ENCODE measurements around the gene TCF20. TPM values are rescaled to one million over a fixed set of nuclear protein-coding genes. Genes with fewer than 3 reads are reported as not detected.

The TCF20 gene
- total RNA-seq, 2 experiments from 2014 or later: 64.1 to 68.3 TPM

DNA sequence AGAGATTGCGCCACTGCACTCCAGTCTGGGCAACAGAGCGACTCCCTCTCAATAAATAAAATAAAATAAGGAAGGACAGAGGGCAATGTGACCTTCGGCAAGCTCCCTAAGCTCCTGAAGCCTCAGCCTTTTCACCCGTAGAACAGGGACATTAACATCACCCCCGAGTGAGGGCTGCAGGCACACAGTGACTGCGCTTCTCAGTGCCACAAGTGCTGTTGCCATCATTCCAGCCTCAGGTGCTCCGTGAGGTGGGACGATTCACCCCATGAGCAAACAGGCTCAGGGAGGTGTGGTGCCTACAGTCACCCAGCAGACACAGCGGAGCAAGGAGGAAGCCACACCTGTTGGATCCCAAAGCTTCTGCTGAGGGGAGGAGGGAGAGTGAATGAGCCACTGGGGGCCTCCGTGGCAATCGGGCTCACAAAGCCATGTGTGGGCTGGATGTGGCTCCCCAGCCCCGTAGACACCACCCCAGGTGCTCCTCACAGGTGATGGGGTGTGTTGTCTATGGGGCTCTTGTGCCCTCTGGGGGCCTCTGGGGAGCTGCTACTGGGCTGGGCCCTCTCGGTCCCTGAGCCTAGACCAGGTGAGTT is 9.1 kb upstream of the TCF20 start:
- no peak overlapping the region for H3K27ac Mint-ChIP-seq
- H3K36me3 Mint-ChIP-seq (ENCODE audit: low read depth): peaks cover 2% of the 10 kb centered on the region
- peaks cover 6% of the 10 kb centered on the region for H3K27me3 Mint-ChIP-seq
- no peak for ATAC-seq
- CTCF ChIA-PET: interaction anchor here (0.7 kb wide), 1 partner anchor 552 kb away, joined by 3 read pairs; no protein-coding TSS in a partner anchor
- H3K4me1 Mint-ChIP-seq: peaks cover 8% of the 10 kb centered on the region
- H3K4me3 Mint-ChIP-seq: no peak overlapping the region
- POLR2A ChIA-PET: no interaction called here
- intact Hi-C loops (cut with DNase I, micrococcal nuclease): no loop called here
- DNase-seq: no peak
- H3K9me3 Mint-ChIP-seq (ENCODE audit: low read depth): no peaks in the 10 kb centered on the region

DNA sequence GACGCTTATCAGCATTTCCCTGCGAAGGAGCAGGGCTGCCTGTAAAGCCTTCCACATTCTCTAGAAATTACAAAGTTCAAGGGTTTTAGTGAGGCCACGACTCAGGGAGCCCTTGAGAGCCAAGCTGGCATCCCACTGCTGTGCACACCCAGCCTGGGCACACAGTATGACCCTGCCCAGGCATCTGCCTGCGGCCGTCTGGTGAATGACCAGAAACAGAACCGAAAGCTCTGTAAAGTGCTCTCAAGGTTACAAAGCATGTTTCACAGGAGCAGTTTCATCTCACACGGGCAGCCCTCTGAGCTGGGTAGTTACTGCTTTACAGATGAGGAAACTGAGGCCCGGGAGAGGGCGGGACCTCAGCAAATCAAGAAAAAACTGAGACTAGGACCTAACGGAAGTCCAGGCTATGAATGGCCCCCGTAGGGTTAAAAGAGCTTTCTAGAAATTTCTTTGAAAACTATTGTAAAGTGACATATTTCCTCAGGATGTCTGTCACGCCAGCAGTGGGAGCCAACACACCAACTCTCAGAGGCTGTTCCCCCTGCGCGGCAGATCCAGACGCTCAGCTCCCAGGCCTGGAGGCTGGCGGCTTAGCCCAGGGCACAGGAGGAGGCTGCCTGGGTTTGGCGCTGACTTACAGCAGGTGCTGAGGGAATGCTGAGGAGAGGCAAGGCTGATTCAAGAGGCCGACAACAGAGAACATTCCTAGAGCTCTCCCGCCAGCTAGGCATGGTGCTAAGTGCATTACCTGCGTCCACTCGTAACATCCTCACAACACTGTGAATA is 7.7 kb upstream of the TCF20 start:
- H3K4me3 Mint-ChIP-seq: no peak overlapping the region
- peaks cover 2% of the 10 kb centered on the region for H3K36me3 Mint-ChIP-seq (ENCODE audit: low read depth)
- DNase-seq: no peak
- no peaks in the 10 kb centered on the region for H3K9me3 Mint-ChIP-seq (ENCODE audit: low read depth)
- intact Hi-C loops (cut with DNase I, micrococcal nuclease): no loop called here
- peaks cover 3% of the 10 kb centered on the region for H3K27me3 Mint-ChIP-seq
- H3K4me1 Mint-ChIP-seq: peaks cover 2% of the 10 kb centered on the region
- no peak overlapping the region for H3K27ac Mint-ChIP-seq
- ATAC-seq: no peak
- ChIA-PET CTCF (interaction anchor here (0.7 kb wide), 1 partner anchor 771 kb away, joined by 3 read pairs; no protein-coding TSS in a partner anchor), POLR2A (no interaction called here)

DNA sequence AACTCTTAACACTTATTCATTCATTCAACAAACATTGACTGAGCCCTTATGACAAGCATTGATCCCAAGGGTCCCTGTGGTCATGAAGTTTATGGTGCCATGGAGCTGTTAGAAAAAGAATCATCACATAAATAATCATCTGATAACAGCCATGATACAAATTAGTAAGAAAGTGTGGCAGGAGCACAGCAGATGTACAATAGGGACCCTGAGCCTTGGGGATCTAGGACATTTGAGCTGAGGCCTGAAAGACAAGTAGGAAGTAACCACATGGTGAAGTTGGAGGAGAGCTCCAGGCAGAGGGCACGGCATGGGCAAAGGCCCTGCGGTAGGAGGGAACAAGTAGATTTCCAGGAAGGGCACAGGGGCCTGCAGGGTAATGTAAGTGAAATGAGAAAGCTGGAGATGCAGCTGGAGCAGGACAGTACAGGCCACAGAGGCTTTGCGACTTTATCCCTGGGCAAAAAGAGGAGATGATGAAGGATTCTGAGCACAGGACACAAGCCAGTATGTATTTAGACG is 6.8 kb upstream of the TCF20 start:
- ChIA-PET CTCF (no interaction called here), POLR2A (no interaction called here)
- intact Hi-C loops (cut with DNase I, micrococcal nuclease): no loop called here
- ATAC-seq (no peak), DNase-seq (no peak)
- Mint-ChIP-seq H3K27ac (no peak overlapping the region), H3K27me3 (no peaks in the 10 kb centered on the region), H3K9me3 (ENCODE audit: low read depth) (no peaks in the 10 kb centered on the region), H3K4me3 (no peak overlapping the region), H3K36me3 (ENCODE audit: low read depth) (peaks cover 2% of the 10 kb centered on the region), H3K4me1 (no peaks in the 10 kb centered on the region)

- intact Hi-C loops (cut with DNase I, micrococcal nuclease): no loop called here
- H3K27ac Mint-ChIP-seq: no peak overlapping the region
- no peaks in the 10 kb centered on the region for H3K4me1 Mint-ChIP-seq
- no peak overlapping the region for H3K4me3 Mint-ChIP-seq
- no peak for DNase-seq
- no peaks in the 10 kb centered on the region for H3K27me3 Mint-ChIP-seq
- peaks cover 2% of the 10 kb centered on the region for H3K36me3 Mint-ChIP-seq (ENCODE audit: low read depth)
- no peak for ATAC-seq
- H3K9me3 Mint-ChIP-seq (ENCODE audit: low read depth): no peaks in the 10 kb centered on the region
- ChIA-PET CTCF (no interaction called here), POLR2A (no interaction called here)
These were observed 5.5 kb upstream of the TCF20 start for GRCh38 chr22:42275970-42276369.

DNA sequence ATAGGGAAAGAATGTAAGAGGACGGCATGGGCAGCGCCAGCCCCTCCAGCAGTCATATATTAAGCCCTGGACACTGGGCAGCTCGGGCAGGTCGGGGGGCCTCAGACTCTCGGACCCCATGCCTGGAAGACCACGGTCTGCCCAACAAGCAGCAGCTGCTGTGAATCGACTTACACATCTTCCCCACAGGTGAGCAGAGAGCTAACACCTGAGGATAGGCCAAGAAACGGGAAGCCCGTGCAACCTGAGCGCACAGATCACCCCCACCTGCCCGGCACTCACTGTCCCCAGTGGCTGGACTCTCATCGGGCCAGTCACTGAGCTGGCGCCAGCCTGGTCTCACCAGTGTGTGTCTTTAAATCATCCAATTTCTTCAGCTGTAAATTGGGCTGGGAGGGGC is 4.7 kb upstream of the TCF20 start:
- Mint-ChIP-seq H3K9me3 (ENCODE audit: low read depth) (no peaks in the 10 kb centered on the region), H3K4me1 (no peaks in the 10 kb centered on the region), H3K36me3 (ENCODE audit: low read depth) (peaks cover 2% of the 10 kb centered on the region), H3K27me3 (no peaks in the 10 kb centered on the region), H3K27ac (no peak overlapping the region), H3K4me3 (no peak overlapping the region)
- ATAC-seq (no peak), DNase-seq (no peak)
- POLR2A ChIA-PET: no interaction called here
- intact Hi-C loops (cut with DNase I, micrococcal nuclease): no loop called here
- CTCF ChIA-PET: interaction anchor here (0.5 kb wide), 1 partner anchor 199 kb away, joined by 3 read pairs; no protein-coding TSS in a partner anchor

DNA sequence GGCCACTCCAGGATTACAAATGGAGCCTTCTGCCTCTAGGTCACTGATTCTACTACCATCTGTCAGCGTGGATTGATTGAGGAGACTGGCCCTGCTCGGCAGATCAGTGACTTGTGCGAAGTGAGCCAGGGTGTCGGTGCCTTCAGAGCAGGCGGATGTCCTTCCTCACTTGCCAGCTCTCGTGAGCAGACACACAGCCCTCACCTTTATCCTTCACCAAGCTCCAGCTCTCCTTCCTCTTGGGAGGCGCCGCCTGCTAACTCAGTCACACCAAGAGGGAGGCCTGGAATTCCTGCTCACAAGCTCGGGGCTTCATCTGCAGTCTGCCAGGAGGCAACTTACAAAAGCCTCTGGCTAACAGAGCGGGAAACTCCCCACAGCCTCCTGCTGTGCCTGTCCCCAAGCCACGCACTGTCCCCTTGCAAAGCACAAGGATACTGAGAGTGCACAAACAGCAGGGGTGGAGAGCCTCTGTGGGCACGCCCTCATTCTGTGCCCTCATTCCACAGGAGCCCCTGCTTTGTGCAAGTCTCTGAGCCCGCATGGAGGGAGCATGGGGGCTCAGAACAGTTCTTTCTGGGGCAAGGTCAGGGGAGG is 3.5 kb upstream of the TCF20 start:
- H3K36me3 Mint-ChIP-seq (ENCODE audit: low read depth): peaks cover 2% of the 10 kb centered on the region
- DNase-seq (no peak), ATAC-seq (no peak)
- ChIA-PET POLR2A (no interaction called here), CTCF (no interaction called here)
- H3K4me1 Mint-ChIP-seq: peaks cover 4% of the 10 kb centered on the region
- H3K27me3 Mint-ChIP-seq: no peaks in the 10 kb centered on the region
- no peak overlapping the region for H3K4me3 Mint-ChIP-seq
- no peak overlapping the region for H3K27ac Mint-ChIP-seq
- H3K9me3 Mint-ChIP-seq (ENCODE audit: low read depth): no peaks in the 10 kb centered on the region
- intact Hi-C loops (cut with DNase I, micrococcal nuclease): no loop called here

GRCh38 chr22:42272431-42272999 is 2.1 kb upstream of the TCF20 start:
- peaks cover 9% of the 10 kb centered on the region for H3K36me3 Mint-ChIP-seq (ENCODE audit: low read depth)
- DNase-seq: no peak
- H3K4me1 Mint-ChIP-seq: peaks cover 17% of the 10 kb centered on the region
- no peaks in the 10 kb centered on the region for H3K9me3 Mint-ChIP-seq (ENCODE audit: low read depth)
- no peak overlapping the region for H3K27ac Mint-ChIP-seq
- no peak overlapping the region for H3K4me3 Mint-ChIP-seq
- POLR2A ChIA-PET: no interaction called here
- CTCF ChIA-PET: no interaction called here
- intact Hi-C loops (cut with DNase I, micrococcal nuclease): no loop called here
- ATAC-seq: no peak
- H3K27me3 Mint-ChIP-seq: no peaks in the 10 kb centered on the region

DNA sequence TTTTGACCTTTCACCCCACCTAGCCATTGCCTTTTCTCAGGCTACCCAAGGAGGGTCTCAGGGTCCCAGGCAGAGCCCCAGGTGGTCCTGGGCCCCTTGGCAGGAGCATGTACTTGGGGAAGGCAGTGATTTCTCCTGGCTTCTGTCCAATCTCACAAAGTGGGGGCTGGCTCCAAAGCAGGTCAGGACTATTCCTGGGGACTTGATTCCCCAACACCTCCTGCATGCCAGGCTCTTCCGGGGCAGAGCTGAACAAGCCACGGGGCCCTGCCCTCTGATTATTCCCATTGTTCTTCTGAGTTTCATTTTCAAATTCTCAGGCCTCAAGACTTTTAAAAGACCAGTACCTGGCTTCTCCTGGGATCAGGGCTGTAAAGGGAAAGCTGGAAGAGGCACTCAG is 1.5 kb upstream of the TCF20 start:
- Mint-ChIP-seq H3K27me3 (no peaks in the 10 kb centered on the region), H3K27ac (no peak overlapping the region), H3K36me3 (ENCODE audit: low read depth) (peaks cover 7% of the 10 kb centered on the region), H3K9me3 (ENCODE audit: low read depth) (no peaks in the 10 kb centered on the region), H3K4me3 (peak overlapping the region; percentile 55), H3K4me1 (peaks cover 20% of the 10 kb centered on the region)
- CTCF ChIA-PET: no interaction called here
- POLR2A ChIA-PET: no interaction called here
- intact Hi-C loops (cut with DNase I, micrococcal nuclease): loop anchor here in 1 of 2 experiments (2.0 kb wide), 1 partner anchor 201 kb away; the partner anchor contains the start of gene NAGA
- no peak for DNase-seq
- no peak for ATAC-seq

- no peak for DNase-seq
- peaks cover 24% of the 10 kb centered on the region for H3K4me1 Mint-ChIP-seq
- peaks cover 7% of the 10 kb centered on the region for H3K36me3 Mint-ChIP-seq (ENCODE audit: low read depth)
- H3K9me3 Mint-ChIP-seq (ENCODE audit: low read depth): no peaks in the 10 kb centered on the region
- CTCF ChIA-PET: interaction anchor here (0.6 kb wide), 1 partner anchor 357 kb away, joined by 3 read pairs; no protein-coding TSS in a partner anchor
- H3K27me3 Mint-ChIP-seq: no peaks in the 10 kb centered on the region
- peak overlapping the region; percentile 55 for H3K4me3 Mint-ChIP-seq
- intact Hi-C loops (cut with DNase I, micrococcal nuclease): loop anchor here in 1 of 2 experiments (2.0 kb wide), 1 partner anchor 201 kb away; the partner anchor contains the start of gene NAGA
- peak overlapping the region; percentile 58 for H3K27ac Mint-ChIP-seq
- no peak for ATAC-seq
- POLR2A ChIA-PET: no interaction called here
These were observed 849 bp upstream of the TCF20 start for GRCh38 chr22:42271191-42271813.

DNA sequence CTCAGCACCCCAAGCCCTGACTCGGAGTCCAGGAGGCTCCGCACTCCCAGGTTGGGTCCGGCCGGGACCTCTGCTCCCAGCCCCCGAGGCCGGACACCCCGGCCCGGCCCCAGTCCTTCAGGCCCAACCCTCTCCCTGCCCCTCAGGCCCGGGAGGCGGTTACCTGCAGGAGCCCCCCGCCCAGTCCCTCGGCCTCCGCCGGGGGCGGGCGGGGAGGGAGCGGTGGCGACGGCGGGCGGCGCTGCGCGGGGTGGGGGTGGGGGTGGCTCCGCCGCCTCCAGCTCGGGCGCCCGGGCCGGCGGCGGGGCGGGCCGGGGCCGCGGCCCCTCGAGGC is 310 bp downstream of the TCF20 start:
- ChIA-PET CTCF (no interaction called here), POLR2A (no interaction called here)
- no peaks in the 10 kb centered on the region for H3K9me3 Mint-ChIP-seq (ENCODE audit: low read depth)
- peaks cover 7% of the 10 kb centered on the region for H3K36me3 Mint-ChIP-seq (ENCODE audit: low read depth)
- peak; percentile 59 for ATAC-seq
- DNase-seq: no peak
- peaks cover 36% of the 10 kb centered on the region for H3K4me1 Mint-ChIP-seq
- H3K4me3 Mint-ChIP-seq: peak overlapping the region; percentile 96
- no peaks in the 10 kb centered on the region for H3K27me3 Mint-ChIP-seq
- H3K27ac Mint-ChIP-seq: no peak overlapping the region
- intact Hi-C loops (cut with DNase I, micrococcal nuclease): loop anchor here in 1 of 2 experiments (1.0 to 2.0 kb wide), 2 partner anchors 180 to 199 kb away; partner anchors contain the start of genes NAGA and NDUFA6

Data from activated CD4-positive, alpha-beta T cell treated with anti-CD3 and anti-CD28 coated beads for 36 hours (primary cell).